ENCODE data around the gene CBX3.
"Not testable (repeated sequence)": the region's sequence is repeated elsewhere in the genome, so short reads cannot be mapped to it uniquely, and the experiment has no call there.

The CBX3 gene

GRCh38 chr7:26201247-26202018 is at the start of gene CBX3:
Gene CBX3, plus strand, starts transcription at chr7:26201745. Its CDS starts 1,254 bp downstream, at chr7:26202999.
- peak; percentile 74 to 76 for DNase-seq (ENCODE audit: low read depth in 2 of 2)

- peak; percentile 63 for DNase-seq (ENCODE audit: low read depth in 2 of 2)
Observed at GRCh38 chr7:26151953-26152781, 49.4 kb upstream of the CBX3 start, which contains the start of gene NFE2L3. Gene NFE2L3, plus strand, starts transcription at chr7:26152198. Its CDS starts 301 bp downstream, at chr7:26152499.

GRCh38 chr7:26152782-26153240 is 48.7 kb upstream of the CBX3 start:
- DNase-seq (ENCODE audit: low read depth in 2 of 2): not testable (repeated sequence)

- no peak for DNase-seq (ENCODE audit: low read depth in 2 of 2)
Observed at GRCh38 chr7:26153241-26153822, 48.2 kb upstream of the CBX3 start.

GRCh38 chr7:26153823-26154783 is 47.4 kb upstream of the CBX3 start:
- no peak for DNase-seq (ENCODE audit: low read depth in 2 of 2)

- DNase-seq (ENCODE audit: low read depth in 2 of 2): no peak
Observed at GRCh38 chr7:26155531-26156375, 45.8 kb upstream of the CBX3 start.

GRCh38 chr7:26156451-26157420 is 44.8 kb upstream of the CBX3 start:
- DNase-seq (ENCODE audit: low read depth in 2 of 2): peak; percentile 23 to 39

GRCh38 chr7:26157520-26158105 is 43.9 kb upstream of the CBX3 start:
- no peak for DNase-seq (ENCODE audit: low read depth in 2 of 2)

GRCh38 chr7:26159243-26159642 is 42.3 kb upstream of the CBX3 start:
- no peak for DNase-seq (ENCODE audit: low read depth in 2 of 2)

- no peak for DNase-seq (ENCODE audit: low read depth in 2 of 2)
Observed at GRCh38 chr7:26160896-26161295, 40.6 kb upstream of the CBX3 start.

- no peak for DNase-seq (ENCODE audit: low read depth in 2 of 2)
Observed at GRCh38 chr7:26162431-26162830, 39.1 kb upstream of the CBX3 start.

GRCh38 chr7:26163804-26164203 is 37.7 kb upstream of the CBX3 start:
- not testable (repeated sequence) for DNase-seq (ENCODE audit: low read depth in 2 of 2)

GRCh38 chr7:26165950-26166683 is 35.4 kb upstream of the CBX3 start:
- DNase-seq (ENCODE audit: low read depth in 2 of 2): no peak

GRCh38 chr7:26166684-26167266 is 34.8 kb upstream of the CBX3 start:
- no peak for DNase-seq (ENCODE audit: low read depth in 2 of 2)

GRCh38 chr7:26167303-26167934 is 34.1 kb upstream of the CBX3 start:
- DNase-seq (ENCODE audit: low read depth in 2 of 2): no peak

- no peak for DNase-seq (ENCODE audit: low read depth in 2 of 2)
Observed at GRCh38 chr7:26168458-26169023, 33.0 kb upstream of the CBX3 start.

GRCh38 chr7:26169271-26169670 is 32.3 kb upstream of the CBX3 start:
- DNase-seq (ENCODE audit: low read depth in 2 of 2): no peak
